BLaER1 treated with 17β-estradiol and CSF1 and Interleukin-3, amounts not matched to agents 10 nM and 100 nM (cell line): ENCODE data around the gene MTA3.
"Not testable (repeated sequence)": the region's sequence is repeated elsewhere in the genome, so short reads cannot be mapped to it uniquely, and the experiment has no call there.

Source experiments
- H3K27ac ChIP-seq, 11 experiments: shearing (Covaris generic); formaldehyde crosslinking; 2 replicates each; pipeline ENCODE4 v1.8.1; 2022
- H3K27me3 ChIP-seq, 11 experiments: shearing (Covaris generic); formaldehyde crosslinking; 2 replicates each; pipeline ENCODE4 v1.8.1; 2022
- H3K36me3 ChIP-seq, 11 experiments: shearing (Covaris generic); formaldehyde crosslinking; 2 replicates each; pipeline ENCODE4 v1.8.1; 2022
- H3K4me1 ChIP-seq, 10 experiments: shearing (Covaris generic); formaldehyde crosslinking; 2 replicates each; pipeline ENCODE4 v1.8.1; 2022
- H3K4me2 ChIP-seq, 11 experiments: shearing (Covaris generic); formaldehyde crosslinking; 2 replicates each; pipeline ENCODE4 v1.8.1; 2022
- H3K4me3 ChIP-seq, 10 experiments: shearing (Covaris generic); formaldehyde crosslinking; 2 replicates each; pipeline ENCODE4 v1.8.1; 2022
- H3K9ac ChIP-seq, 11 experiments: shearing (Covaris generic); formaldehyde crosslinking; 2 replicates each; pipeline ENCODE4 v1.8.1; 2022
- H3K9me3 ChIP-seq, 11 experiments: shearing (Covaris generic); formaldehyde crosslinking; replicated peaks in 1 of 11; 2 replicates each; pipeline ENCODE4 v1.8.1; 2022
- H4K20me1 ChIP-seq, 11 experiments: shearing (Covaris generic); formaldehyde crosslinking; 2 replicates each; pipeline ENCODE4 v1.8.1; 2022
- Cebpa-rat ChIP-seq, 11 experiments: shearing (Covaris generic); IDR thresholded peaks; 2 replicates each; pipeline ENCODE4 v1.8.1; 2022

MTA3 gene

GRCh38 chr2:42593282-42593681, 24.9 kb downstream of the MTA3 start:
- H3K27ac ChIP-seq, result no peak overlapping the region
- H3K4me3 ChIP-seq, result no peak overlapping the region
- peaks cover 0 to 2% (median 0%) of the 10 kb centered on the region in 11 experiments; a peak in 2 of 22 replicates for H3K9me3 ChIP-seq
- H3K36me3 ChIP-seq, result peaks cover 5 to 43% (median 19%) of the 10 kb centered on the region in 11 experiments; a peak in 18 of 22 replicates
- H3K9ac ChIP-seq, result no peak overlapping the region
- peaks cover 0 to 24% (median 0%) of the 10 kb centered on the region in 11 experiments; a peak in 3 of 22 replicates for H4K20me1 ChIP-seq
- no peaks in the 10 kb centered on the region for H3K27me3 ChIP-seq
- no peak overlapping the region for H3K4me2 ChIP-seq
- H3K4me1 ChIP-seq, result no peaks in the 10 kb centered on the region
- TF ChIP-seq Cebpa-rat (IDR thresholded peaks at IDR 0.05), result no peak

- peaks cover 0 to 26% (median 12%) of the 10 kb centered on the region in 11 experiments; a peak in 15 of 22 replicates for H3K36me3 ChIP-seq
- H3K9ac ChIP-seq, result no peak overlapping the region
- TF ChIP-seq Cebpa-rat (IDR thresholded peaks at IDR 0.05), result no peak
- peaks cover 0 to 44% (median 0%) of the 10 kb centered on the region in 11 experiments; a peak in 4 of 22 replicates for H4K20me1 ChIP-seq
- H3K4me3 ChIP-seq, result no peak overlapping the region
- peaks cover 0 to 39% (median 15%) of the 10 kb centered on the region in 10 experiments; a peak in 14 of 20 replicates for H3K4me1 ChIP-seq
- peak overlapping the region in 4 of 11 experiments; percentile 22 to 53 (median 48); a peak in 6 of 22 replicates for H3K4me2 ChIP-seq
- no peaks in the 10 kb centered on the region for H3K27me3 ChIP-seq
- H3K9me3 ChIP-seq, result peaks cover 0 to 2% (median 0%) of the 10 kb centered on the region in 11 experiments; a peak in 6 of 22 replicates
- H3K27ac ChIP-seq, result peak overlapping the region in 2 of 11 experiments; percentile 40 to 57; a peak in 4 of 22 replicates
These were observed 30.2 kb downstream of the MTA3 start for GRCh38 chr2:42598656-42599055.

- TF ChIP-seq Cebpa-rat (IDR thresholded peaks at IDR 0.05), result no peak
- no peak overlapping the region for H3K9ac ChIP-seq
- peaks cover 0 to 14% (median 7%) of the 10 kb centered on the region in 11 experiments; a peak in 13 of 22 replicates for H3K9me3 ChIP-seq
- H3K36me3 ChIP-seq, result peaks cover 0 to 33% (median 15%) of the 10 kb centered on the region in 11 experiments; a peak in 15 of 22 replicates
- H3K4me2 ChIP-seq, result no peak overlapping the region
- no peak overlapping the region for H3K27ac ChIP-seq
- H4K20me1 ChIP-seq, result peaks cover 0 to 42% (median 0%) of the 10 kb centered on the region in 11 experiments; a peak in 4 of 22 replicates
- H3K27me3 ChIP-seq, result no peaks in the 10 kb centered on the region
- H3K4me3 ChIP-seq, result no peak overlapping the region
- H3K4me1 ChIP-seq, result peaks cover 0 to 39% (median 15%) of the 10 kb centered on the region in 10 experiments; a peak in 14 of 20 replicates
These were observed 32.6 kb downstream of the MTA3 start for GRCh38 chr2:42601076-42601475.

GRCh38 chr2:42602218-42602875, 33.9 kb downstream of the MTA3 start:
- Histone ChIP-seq H3K9me3 (peaks cover 0 to 21% (median 7%) of the 10 kb centered on the region in 11 experiments; a peak in 13 of 22 replicates), H3K4me2 (peak overlapping the region in 3 of 11 experiments; percentile 18 to 19 (median 18); a peak in 3 of 22 replicates), H3K36me3 (peaks cover 0 to 33% (median 15%) of the 10 kb centered on the region in 11 experiments; a peak in 15 of 22 replicates), H3K27ac (no peak overlapping the region), H3K9ac (no peak overlapping the region), H4K20me1 (peaks cover 0 to 42% (median 0%) of the 10 kb centered on the region in 11 experiments; a peak in 4 of 22 replicates), H3K27me3 (no peaks in the 10 kb centered on the region), H3K4me1 (peaks cover 0 to 39% (median 15%) of the 10 kb centered on the region in 10 experiments; a peak in 14 of 20 replicates), H3K4me3 (no peak overlapping the region)
- no peak for TF ChIP-seq Cebpa-rat (IDR thresholded peaks at IDR 0.05)

- Histone ChIP-seq H3K27me3 (no peaks in the 10 kb centered on the region), H4K20me1 (peaks cover 0 to 40% (median 0%) of the 10 kb centered on the region in 11 experiments; a peak in 4 of 22 replicates), H3K36me3 (peaks cover 0 to 29% (median 15%) of the 10 kb centered on the region in 11 experiments; a peak in 15 of 22 replicates), H3K9me3 (peaks cover 0 to 21% (median 7%) of the 10 kb centered on the region in 11 experiments; a peak in 13 of 22 replicates), H3K9ac (no peak overlapping the region), H3K4me2 (peak overlapping the region in 3 of 11 experiments; percentile 18 to 19 (median 18); a peak in 3 of 22 replicates), H3K4me3 (no peak overlapping the region), H3K27ac (no peak overlapping the region), H3K4me1 (peaks cover 0 to 39% (median 15%) of the 10 kb centered on the region in 10 experiments; a peak in 14 of 20 replicates)
- no peak for TF ChIP-seq Cebpa-rat (IDR thresholded peaks at IDR 0.05)
These were observed 34.4 kb downstream of the MTA3 start for GRCh38 chr2:42602876-42603219.

GRCh38 chr2:42604341-42604867, 36.0 kb downstream of the MTA3 start:
- H3K9ac ChIP-seq, H3K27me3 ChIP-seq, H3K27ac ChIP-seq, H3K4me2 ChIP-seq, H3K4me3 ChIP-seq: not testable (repeated sequence)
- Histone ChIP-seq H4K20me1 (peaks cover 0 to 28% (median 0%) of the 10 kb centered on the region in 11 experiments; a peak in 3 of 22 replicates), H3K9me3 (peaks cover 0 to 21% (median 7%) of the 10 kb centered on the region in 11 experiments; a peak in 13 of 22 replicates), H3K4me1 (peaks cover 0 to 30% (median 9%) of the 10 kb centered on the region in 10 experiments; a peak in 14 of 20 replicates), H3K36me3 (peaks cover 7 to 37% (median 22%) of the 10 kb centered on the region in 11 experiments)

GRCh38 chr2:42606166-42606565, 37.7 kb downstream of the MTA3 start:
- peaks cover 0 to 17% (median 0%) of the 10 kb centered on the region in 10 experiments; a peak in 5 of 20 replicates for H3K4me1 ChIP-seq
- H3K4me3 ChIP-seq, H3K9ac ChIP-seq, H3K27me3 ChIP-seq, H3K4me2 ChIP-seq, H3K27ac ChIP-seq: not testable (repeated sequence)
- peaks cover 23 to 50% (median 36%) of the 10 kb centered on the region in 11 experiments for H3K36me3 ChIP-seq
- H4K20me1 ChIP-seq, result peaks cover 0 to 17% (median 0%) of the 10 kb centered on the region in 11 experiments; a peak in 3 of 22 replicates
- H3K9me3 ChIP-seq, result peaks cover 0 to 21% (median 7%) of the 10 kb centered on the region in 11 experiments; a peak in 13 of 22 replicates

GRCh38 chr2:42607101-42607637, 38.7 kb downstream of the MTA3 start:
- H3K27me3 ChIP-seq, result no peaks in the 10 kb centered on the region
- no peak overlapping the region for H3K4me3 ChIP-seq
- no peak for TF ChIP-seq Cebpa-rat (IDR thresholded peaks at IDR 0.05)
- H3K4me2 ChIP-seq, result no peak overlapping the region
- peaks cover 0 to 21% (median 7%) of the 10 kb centered on the region in 11 experiments; a peak in 13 of 22 replicates for H3K9me3 ChIP-seq
- H4K20me1 ChIP-seq, result peaks cover 0 to 12% (median 0%) of the 10 kb centered on the region in 11 experiments; a peak in 3 of 22 replicates
- no peak overlapping the region for H3K9ac ChIP-seq
- peaks cover 32 to 50% (median 37%) of the 10 kb centered on the region in 11 experiments for H3K36me3 ChIP-seq
- peaks cover 0 to 8% (median 0%) of the 10 kb centered on the region in 10 experiments; a peak in 5 of 20 replicates for H3K4me1 ChIP-seq
- H3K27ac ChIP-seq, result no peak overlapping the region
